ENCODE measurements around the gene CABP4.
"Not testable (repeated sequence)": the region's sequence is repeated elsewhere in the genome, so short reads cannot be mapped to it uniquely, and the experiment has no call there.

Gene CABP4

DNA sequence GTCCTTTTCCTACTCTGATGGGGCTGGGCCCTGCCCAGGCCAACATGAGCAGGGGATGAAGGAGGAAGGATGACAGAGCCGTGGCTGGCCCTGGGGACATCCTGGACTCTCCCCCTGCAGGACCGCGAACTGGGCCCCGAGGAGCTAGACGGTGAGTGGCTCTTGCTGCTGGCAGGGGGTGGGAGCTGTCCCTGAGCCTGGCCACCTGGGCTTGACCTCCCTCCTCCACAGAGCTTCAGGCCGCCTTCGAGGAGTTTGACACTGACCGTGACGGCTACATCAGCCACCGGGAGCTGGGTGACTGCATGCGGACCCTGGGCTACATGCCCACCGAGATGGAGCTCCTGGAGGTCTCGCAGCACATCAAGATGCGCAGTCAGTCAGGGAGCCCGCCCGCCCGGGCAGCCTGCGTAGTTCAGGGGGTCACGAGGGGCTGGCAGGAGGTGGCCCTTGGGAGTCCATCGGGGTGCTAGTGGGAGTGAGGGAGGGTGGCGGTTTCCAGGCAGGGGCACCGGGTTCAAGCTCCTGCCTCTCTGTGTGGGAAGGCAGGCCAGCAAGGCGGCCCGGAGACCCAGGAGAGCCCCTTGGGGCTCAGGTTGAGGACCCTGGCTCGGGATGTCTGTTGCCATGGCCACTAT is 1.0 kb downstream of the CABP4 start:
- no peak for DNase-seq

DNA sequence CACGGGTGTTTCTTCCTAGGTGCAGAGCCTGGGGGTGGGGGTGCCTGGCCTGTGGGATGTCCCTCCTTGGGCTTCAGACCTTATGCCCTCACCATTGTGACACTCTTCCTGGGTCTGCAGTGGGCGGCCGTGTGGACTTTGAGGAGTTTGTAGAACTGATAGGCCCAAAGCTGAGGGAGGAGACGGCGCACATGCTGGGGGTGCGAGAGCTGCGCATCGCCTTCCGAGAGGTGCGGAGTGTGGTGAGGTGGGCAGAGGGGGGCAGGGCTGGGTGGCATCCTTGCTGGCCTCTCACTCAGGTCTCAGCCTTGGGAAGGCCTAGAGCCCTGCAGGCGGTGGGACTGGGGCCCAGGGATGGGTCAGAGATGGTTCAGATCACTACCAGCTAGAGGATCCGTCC is 2.3 kb downstream of the CABP4 start:
- no peak for DNase-seq

DNA sequence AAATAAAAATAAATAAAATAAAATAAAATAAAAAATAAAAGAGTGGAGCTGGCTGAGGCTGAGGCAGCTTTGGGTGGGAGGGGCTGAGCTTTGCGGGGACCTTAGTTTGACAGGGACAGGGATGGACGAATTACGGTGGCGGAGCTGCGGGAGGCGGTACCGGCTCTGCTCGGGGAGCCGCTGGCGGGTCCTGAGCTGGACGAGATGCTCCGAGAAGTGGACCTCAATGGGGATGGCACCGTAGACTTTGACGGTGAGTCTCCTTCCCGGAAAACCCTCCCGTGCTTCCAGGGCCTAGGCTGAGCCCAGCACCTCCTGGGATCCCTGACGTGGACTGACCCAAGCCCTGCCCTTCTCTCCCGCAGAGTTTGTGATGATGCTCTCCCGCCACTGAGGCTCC is 3.1 kb downstream of the CABP4 start:
- DNase-seq = no peak

DNA sequence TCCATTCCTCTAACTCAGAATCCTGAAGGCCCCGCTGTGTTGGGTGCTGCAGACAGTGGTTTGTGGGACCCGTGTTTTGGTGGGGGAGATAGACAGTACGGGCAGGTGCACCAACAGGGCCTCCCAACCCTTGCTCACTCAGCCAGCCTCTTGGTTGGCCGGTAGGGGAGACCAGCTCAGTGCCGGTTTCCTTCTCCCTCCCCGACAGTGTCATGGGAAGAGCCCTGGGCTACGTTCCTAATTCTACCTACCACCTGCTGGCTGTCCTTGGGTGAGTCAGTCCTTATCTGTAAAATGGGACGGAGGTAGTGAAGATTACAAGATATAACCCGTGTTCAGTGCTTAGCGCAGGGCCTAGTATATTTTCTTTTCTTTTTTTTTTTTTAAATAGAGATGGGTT is 8.0 kb downstream of the CABP4 start:
- DNase-seq = no peak

DNA sequence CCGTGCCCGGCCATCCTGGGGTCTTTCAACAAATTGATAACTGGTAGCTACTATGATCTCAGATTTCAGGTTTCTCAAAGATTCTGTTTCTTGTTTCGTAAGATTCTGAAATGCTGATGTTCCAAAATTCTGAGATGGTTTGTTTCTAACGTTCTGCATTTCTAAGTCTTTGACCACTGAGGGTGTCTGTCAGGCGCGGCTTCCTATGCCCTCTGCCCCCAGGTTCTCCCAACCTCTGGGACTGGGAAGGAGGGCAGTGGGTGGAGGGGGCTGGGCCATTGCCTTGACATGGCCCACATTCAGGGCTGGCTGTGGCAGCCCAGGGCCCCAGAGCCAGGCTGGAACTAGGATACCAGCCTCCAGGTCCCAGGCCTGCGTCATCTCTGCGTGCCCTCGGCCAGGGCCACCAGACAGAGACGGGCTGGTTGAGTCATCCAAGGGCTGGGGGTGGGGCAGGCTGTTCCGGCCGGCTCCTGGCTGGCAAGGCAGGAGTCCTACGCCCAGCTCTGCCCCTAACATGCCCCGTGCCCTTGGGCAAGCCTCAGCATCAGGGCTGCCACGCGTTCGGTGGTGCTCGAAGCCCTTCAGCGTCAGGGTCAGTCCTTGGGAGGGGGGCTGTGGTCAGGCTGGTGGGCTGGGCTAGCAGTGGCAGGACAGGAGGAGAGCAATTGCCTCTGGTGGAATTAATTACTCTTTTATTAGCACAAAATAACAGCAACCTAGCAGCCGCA is 8.7 kb downstream of the CABP4 start:
- DNase-seq = no peak

DNA sequence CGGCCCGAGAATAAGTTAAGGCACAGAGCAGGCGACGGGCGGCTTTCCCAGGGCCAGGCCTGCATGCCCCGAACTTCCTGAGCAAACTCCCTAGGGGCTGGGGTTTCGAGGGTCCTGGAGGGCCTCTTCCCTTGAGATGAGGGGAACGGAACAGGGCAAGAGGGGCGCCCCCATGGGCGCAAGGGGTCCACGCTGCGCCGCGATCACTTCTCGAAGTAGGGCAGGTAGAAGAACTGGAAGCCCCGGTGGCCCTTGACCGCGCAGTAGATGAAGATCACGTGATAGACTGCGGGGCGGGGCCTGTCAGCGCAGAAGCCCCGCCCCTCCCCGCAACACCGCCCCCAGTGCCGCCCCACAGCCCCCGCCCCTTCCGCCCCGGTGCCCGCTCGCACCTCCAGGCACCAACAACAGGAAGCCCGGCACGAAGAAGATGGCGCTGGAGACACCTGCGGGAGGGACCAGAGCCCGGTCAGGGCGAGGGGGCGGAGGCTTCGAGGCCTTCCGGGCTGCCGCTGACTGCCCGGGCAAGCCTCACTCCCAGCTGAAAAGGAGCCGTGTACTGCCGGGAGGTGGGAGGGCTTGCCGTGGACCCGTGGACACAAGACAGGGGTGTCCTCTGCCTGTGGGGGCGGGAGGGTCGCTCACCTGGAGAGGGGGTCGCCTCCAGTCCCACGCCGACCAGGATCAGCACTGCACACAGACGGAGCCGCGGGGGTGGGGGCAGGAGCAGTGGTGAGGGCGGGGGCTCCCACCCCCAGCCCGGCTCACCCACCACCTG is 9.4 kb downstream of the CABP4 start:
- peak; percentile 90 for DNase-seq

DNA sequence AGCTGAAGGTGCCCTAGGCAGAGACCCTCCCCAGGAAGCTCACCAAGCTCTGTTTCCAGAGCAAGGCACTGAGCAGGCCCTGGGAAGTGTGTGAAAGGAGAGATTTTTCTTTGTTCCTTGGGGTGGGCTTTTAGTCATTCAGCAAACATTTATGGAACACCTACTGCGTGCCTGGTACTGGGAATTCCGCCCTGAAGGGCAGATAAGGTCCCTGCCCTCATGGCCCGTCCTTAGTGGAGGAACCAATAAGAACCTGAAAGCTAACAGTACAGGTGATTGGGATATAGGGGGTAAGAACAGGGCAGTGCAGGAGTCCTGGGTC is 10.0 kb downstream of the CABP4 start:
- no peak for DNase-seq

DNA sequence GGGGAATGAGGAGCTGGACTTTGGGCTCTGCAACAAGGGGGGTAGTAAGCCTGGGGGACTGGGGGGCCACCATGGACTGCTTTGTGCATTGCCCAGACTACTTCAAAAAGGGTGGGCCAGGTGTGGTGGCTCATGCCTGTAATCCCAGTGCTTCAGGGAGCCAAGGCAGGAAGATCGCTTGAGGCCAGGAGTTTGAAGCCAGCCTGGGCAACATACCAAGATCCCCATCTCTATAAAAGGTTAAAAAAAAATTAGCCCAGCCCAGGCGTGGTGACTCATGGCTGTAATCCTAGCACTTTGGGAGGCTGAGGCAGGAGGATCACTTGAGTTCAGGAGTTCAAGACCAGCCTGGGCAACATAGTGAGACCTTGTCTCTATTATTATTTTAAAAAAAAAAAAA is 10.4 kb downstream of the CABP4 start:
- DNase-seq = not testable (repeated sequence)

DNA sequence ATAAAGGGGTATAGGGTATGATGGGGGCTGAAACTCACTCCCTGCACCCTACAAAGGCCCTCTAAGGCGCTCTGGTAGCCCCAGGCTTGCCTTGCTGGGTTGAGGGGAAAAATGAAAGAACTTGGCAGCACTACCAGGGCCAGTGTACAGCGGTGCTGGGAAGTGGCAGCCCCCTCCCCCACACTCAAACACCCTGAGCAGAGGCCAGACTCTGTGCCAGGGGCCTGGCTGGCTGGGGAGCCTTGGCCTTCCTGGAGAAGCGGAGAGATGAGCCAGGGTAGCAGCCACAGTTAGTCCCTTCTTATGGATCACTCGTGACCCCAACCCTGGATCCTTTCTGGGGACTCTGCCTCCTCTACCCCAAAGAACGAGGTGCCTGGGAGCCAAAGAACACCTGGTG is 11.2 kb downstream of the CABP4 start:
- DNase-seq = no peak

DNA sequence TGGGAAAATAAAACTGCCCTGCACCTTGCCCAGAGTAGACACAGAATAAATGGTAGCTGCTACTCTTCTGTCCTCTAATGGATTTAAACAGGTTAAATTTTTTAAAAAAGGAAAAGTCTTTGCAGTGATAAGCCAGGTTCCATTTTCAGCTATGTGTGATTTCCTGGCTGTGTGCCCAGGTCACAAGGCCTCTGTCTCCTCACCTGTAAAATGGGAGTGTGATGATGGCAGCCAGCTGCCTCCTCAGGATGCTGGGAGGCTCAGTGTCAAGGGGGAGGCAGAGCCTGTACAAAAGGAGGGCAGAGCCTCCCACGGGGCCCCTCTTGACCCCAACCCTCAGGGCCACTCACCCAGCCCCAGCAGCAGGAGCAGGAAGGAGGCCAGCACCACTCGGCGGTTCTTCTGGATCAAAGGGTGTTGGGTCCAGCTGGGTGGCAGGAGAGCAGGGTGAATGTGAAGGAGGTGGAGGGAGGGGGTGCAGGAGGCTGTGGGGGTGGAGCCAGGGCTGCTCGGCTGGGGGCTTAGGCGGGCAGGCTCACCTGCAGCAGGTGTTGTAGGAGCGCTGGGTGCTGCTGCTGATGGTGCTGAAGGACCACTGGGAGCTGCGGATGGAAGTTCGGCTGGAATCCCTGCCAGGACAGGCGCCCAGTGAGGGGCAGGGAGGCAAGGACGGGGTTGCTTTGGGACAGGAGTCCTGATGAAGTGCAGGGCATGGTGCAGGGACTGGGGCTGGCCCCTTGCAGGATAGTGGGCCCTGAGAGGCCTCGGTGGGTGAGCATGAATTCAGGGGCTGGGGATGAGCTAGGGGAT is 12.0 kb downstream of the CABP4 start:
- DNase-seq = no peak

DNA sequence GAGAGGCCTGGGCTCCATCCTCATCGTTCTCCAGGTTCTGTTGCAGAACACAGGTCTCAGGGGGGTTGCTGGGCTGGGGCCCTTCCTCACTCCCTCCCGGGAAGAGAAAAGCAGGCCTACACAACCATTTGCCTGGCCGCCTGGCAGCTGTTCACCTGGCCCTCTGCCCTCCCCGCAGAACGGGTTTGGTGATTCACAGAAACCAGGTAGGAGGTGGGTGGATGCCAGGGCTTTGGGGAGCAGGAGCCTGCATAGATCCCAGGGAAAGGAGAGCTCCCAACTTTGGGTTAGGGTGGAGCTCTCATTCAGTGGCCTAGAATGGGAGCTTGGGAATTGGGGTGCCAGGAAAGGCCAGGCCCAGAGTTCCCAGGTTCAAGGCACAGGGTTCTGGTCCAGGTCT is 12.9 kb downstream of the CABP4 start:
- DNase-seq = peak; percentile 5

DNA sequence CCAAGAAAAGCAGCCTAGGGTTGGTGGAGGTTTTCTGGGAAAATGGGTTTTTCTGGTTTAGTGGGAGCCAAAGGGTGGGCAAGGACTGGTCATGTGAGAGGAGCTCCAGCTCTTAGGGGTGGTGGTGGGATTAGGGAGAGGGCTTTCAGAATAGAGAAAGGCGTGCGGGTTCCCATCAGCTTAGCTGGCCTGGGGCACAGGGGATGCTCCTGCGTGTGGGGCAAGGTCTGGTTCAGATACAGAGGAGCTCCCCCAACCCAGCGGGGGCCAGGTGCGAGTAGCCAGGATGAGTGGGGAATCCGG is 13.3 kb downstream of the CABP4 start:
- DNase-seq = no peak

DNA sequence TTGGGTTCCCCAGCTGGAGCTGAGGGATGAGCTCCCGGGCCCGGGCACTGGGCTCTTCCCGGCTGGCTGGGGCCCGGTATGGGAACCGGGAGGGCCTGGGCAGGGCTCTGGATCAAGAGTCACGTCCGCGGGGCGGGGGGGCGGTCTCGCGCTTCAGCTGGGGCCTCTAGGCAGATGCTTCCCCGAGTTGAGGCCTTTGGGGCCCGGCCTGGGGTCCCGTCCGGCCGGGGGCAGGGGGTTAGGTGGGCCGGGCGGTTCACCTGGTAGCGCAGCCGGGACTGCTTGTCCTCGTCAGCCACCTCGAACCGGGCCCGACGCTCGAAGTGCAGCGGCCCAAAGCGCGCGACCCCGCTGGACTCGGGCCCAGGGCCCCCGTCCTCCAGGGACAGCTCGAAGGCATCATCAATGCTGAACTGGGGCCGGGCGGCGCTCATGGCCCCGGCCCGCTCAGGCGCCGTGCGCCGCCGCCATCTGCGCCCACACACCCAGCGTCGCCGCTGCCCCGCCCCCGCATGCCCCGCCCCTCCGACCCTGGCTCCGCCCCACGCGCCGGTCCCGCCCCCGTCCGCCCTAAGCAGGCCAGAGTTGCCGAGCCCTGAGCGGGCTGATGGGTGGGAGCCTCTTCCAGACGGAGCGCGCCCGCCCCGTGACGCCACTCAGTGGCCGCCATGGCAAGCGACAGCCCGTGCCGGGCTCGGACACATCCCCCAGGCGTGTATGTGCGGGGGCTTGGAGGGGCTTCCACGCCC is 13.8 kb downstream of the CABP4 start, which contains the start of gene TMEM134:
TMEM134 (minus strand) TSS at position 493 of the 749 bp plus-strand sequence; CDS start at position 434, 59 bp downstream.
- peak; percentile 91 for DNase-seq

DNA sequence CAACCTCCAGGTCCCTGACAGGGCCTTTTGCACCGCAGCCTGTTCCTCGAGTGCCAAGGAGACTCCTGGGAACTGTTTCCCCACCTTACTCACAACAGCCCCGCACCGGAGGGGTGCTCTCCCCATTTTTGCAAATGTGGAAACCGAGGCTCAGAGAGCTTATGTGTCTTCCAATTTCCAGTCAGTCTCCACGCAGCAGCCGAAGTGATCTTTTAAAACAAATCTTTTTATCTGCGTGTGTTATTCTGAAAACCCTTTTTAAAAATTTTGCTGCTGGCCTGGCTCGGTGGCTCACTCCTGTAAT is 14.3 kb downstream of the CABP4 start:
- DNase-seq = no peak

DNA sequence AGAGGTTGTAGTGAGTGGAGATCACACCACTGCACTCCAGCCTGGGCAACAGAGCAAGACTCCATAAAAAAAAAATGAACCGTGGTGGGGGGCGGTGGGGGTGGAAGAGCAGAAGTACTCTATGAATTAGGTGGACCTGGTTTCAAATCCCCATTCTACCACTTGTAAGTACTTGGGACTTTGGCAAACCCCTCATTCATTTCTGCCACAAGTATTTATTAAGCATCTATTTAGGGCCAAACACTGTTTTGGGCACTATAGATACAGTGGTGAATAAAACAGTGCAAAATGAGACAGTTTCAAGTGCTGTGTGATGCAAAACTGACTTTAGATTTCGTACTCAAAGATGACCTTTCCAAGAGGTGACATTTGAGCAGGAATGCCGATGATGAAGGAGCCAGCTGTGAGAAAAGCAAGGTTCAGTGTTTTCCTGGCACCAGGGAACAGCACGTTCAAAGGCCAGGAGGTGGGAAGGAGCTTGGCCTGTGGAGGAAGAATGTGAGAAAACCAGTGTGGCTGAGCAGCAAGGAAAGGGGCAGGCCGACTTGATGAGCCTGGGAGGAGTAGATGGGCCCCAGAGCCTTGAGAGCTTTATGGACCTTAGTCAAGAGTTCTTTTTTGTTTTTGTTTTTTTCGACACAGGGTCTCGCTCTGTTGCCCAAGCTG is 15.3 kb downstream of the CABP4 start:
- no peak for DNase-seq

DNA sequence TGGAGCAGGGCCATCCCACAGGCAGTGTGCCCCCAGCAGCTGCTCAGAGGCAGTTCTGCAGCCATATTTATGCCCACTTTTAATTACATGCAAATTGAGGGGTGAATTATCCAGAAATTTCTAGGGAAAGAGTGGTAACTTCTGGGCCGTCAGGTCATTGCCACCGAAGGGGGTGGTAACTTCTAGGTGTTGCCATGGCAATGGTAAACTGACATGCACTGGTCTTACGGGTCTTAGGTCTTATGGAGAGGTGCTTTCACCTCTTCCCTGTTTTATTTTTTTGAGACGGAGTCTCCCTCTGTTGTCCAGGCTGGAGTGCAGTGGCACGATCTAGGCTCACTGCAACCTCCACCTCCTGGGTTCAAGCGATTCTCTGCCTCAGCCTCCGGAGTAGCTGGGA is 17.7 kb downstream of the CABP4 start:
- no peak for DNase-seq

DNA sequence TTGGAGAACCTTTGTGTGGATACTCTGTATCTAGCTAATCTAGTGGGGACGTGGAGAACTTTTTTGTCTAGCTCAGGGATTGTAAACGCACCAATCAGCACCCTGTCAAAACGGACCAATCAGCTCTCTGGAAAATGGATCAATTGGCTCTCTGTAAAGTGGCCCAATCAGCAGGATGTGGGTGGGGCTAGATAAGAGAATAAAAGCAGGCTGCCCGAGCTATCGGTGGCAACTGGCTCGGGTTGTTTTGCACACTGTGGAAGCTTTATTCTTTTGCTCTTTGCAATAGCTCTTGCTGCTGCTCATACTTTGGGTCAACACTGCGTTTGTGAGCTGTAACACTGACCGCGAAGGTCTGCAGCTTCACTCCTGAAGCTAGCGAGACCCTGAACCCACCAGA is 21.5 kb downstream of the CABP4 start:
- DNase-seq = not testable (repeated sequence)

DNA sequence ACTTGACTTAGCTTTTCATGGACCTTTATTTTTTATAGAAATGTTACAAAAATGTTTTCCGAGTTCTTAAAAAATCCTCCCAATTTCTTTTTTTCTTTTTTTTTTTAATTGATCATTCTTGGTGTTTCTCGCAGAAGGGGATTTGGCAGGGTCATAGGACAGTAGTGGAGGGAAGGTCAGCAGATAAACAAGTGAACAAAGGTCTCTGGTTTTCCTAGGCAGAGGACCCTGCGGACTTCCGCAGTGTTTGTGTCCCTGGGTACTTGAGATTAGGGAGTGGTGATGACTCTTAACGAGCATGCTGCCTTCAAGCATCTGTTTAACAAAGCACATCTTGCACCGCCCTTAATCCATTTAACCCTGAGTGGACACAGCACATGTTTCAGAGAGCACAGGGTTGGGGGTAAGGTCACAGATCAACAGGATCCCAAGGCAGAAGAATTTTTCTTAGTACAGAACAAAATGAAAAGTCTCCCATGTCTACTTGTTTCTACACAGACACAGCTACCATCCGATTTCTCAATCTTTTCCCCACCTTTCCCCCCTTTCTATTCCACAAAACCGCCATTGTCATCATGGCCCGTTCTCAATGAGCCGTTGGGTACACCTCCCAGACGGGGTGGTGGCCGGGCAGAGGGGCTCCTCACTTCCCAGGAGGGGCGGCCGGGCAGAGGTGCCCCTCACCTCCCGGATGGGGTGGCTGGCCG is 22.3 kb downstream of the CABP4 start:
- not testable (repeated sequence) for DNase-seq

DNA sequence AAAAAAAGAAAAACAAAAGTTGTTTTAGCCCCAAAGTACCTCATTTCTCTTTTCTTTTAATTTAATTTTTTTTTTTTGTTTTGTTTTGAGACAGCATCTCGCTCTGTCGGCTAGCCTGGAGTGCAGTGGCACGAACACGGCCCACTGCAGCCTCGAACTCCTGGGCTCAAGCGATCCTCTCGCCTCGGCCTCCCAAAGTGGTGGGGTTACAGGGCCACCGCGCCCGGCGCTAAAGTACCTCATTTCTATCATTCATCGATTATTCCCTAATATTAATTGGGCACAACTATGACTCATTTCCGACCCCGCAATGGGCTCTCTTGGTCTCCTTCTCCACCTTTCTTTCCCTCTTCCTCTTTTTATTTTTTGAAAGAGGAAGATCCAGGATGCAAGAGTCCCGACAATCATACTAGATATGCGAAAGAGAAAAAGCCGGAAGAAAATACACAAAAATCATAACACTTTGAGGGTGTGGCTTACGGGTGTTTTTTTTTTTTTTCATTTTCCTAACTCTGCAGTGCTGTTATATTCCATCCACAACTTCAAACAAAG is 27.2 kb downstream of the CABP4 start:
- no peak for DNase-seq

DNA sequence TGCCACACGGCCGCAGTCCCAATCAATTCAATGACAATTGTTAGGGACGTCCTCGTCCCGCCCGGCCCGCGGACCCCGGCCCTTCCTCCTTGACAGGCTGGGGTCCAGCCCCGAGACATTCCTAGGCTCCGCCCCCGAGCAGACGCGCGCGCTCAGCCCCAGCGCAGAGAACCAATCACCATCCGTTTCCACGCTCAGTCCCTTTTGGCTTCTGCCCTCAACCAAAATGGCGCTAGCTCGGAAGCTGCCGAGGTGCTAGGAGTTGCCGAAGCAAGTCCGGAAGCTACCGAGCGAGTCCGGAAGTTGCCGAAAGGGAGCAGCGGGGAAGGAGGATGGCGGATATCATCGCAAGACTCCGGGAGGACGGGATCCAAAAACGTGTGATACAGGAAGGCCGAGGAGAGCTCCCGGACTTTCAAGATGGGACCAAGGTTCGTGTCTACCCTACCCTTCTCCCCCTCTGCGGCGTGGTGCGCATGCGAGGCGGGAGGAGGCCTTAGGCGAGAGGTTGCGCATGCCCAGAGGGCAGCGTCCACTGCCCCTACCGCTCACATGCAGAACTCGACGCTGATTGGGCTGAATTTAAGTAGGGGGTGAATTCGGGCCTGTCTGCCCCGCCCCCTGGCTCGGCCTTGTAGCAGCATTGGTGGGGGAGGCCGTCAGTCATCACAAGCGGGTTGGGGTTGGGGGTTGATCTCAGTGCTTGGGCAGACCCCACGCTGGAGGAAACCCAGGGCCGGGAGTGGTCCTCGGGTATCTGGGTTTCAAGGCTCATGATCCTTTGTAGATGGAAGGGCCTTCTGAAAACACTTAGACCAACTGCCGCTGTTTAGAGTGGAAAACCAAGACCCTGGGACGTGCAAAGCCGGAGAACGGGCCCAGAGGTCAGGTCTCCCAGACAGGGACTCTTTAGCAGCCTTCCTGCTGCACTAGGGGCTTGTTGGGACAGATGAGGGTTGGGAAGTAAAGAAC is 28.0 kb downstream of the CABP4 start, which contains the start of gene AIP:
AIP (plus strand) TSS at position 200 of the 972 bp plus-strand sequence; CDS start at position 333, 133 bp downstream.
- peak; percentile 98 for DNase-seq

Data from stimulated activated naive CD4-positive, alpha-beta T cell treated with Interleukin-2 at 50 U/mL for 16 hours (primary cell).